BE2C (cell line): ENCODE results near the gene ANKDD1A.

Source experiments
- DNase-seq: peaks from one replicate; pipeline ENCODE4 v3.0.0-alpha.2; 2020
- H3K27me3 ChIP-seq: fragments of 250-450 bp; sonication (Bioruptor Pico); 2 replicates; pipeline ENCODE4 v1.5.1; 2020; ENCODE audit warnings: mild to moderate bottlenecking
- H3K36me3 ChIP-seq: fragments of 250-450 bp; sonication (Bioruptor Pico); 2 replicates; pipeline ENCODE4 v1.5.1; 2020; ENCODE audit warnings: mild to moderate bottlenecking
- H3K4me1 ChIP-seq: fragments of 250-450 bp; sonication (Bioruptor Pico); 2 replicates; pipeline ENCODE4 v1.5.1; 2020
- H3K4me3 ChIP-seq: 2 replicates; pipeline ENCODE4 v1.5.1; 2011; ENCODE audit warnings: low read depth, low read length
- H3K9me3 ChIP-seq: fragments of 250-450 bp; sonication (Bioruptor Pico); 2 replicates; pipeline ENCODE4 v1.5.1; 2020
- TF ChIP-seq, protein P1 (sequence below): IDR thresholded peaks from 2 replicates; pipeline ENCODE4 v1.5.1; 2012; ENCODE audit warnings: mild to moderate bottlenecking, low read depth, low read length

Gene ANKDD1A

DNA sequence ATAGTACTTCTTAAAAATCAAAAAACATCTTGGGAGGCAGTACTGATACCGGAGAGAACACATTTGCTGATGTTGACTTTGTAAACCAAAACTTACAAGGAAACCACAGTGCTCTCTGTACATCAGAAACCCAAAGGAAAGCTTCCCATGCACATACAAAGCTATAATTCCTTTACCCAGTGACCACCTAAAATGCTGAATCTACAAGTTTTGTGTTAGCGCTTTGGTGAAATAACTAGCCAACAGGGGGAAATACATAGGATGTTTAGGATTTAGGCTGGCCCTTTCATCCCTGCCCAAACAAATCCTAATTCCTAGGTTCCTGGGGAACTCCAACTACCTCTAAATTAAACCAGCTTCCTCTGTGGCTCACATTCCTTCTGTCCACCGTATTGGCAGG, 93.3 kb downstream of the ANKDD1A start:
- no peak overlapping the region for H3K4me3 ChIP-seq
- H3K27me3 ChIP-seq: no peaks in the 10 kb centered on the region
- no peaks in the 10 kb centered on the region for H3K9me3 ChIP-seq
- TF ChIP-seq, protein P1, sequence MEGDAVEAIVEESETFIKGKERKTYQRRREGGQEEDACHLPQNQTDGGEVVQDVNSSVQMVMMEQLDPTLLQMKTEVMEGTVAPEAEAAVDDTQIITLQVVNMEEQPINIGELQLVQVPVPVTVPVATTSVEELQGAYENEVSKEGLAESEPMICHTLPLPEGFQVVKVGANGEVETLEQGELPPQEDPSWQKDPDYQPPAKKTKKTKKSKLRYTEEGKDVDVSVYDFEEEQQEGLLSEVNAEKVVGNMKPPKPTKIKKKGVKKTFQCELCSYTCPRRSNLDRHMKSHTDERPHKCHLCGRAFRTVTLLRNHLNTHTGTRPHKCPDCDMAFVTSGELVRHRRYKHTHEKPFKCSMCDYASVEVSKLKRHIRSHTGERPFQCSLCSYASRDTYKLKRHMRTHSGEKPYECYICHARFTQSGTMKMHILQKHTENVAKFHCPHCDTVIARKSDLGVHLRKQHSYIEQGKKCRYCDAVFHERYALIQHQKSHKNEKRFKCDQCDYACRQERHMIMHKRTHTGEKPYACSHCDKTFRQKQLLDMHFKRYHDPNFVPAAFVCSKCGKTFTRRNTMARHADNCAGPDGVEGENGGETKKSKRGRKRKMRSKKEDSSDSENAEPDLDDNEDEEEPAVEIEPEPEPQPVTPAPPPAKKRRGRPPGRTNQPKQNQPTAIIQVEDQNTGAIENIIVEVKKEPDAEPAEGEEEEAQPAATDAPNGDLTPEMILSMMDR: no peak
- no peak for DNase-seq
- no peaks in the 10 kb centered on the region for H3K4me1 ChIP-seq
- peaks cover 14% of the 10 kb centered on the region for H3K36me3 ChIP-seq

DNA sequence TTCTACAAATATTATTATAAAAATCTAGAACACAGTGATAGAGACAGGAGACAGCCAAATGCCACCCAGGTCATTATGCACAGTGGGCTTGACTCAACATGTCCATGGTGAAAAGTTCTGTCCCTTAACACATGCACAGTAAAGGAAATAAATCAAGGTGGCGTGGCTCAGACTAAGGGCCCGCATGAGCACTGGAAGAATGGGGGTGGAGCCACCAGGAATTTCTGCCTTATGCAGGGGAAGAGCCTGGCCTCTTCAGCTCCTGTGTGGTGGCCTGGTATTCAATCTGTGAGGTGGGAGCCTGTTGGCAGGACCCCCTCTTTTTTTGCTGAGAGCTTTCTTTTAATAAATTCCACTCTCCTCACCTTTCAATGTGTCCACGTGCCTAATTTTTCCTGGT, 95.2 kb downstream of the ANKDD1A start:
- H3K27me3 ChIP-seq: no peaks in the 10 kb centered on the region
- no peaks in the 10 kb centered on the region for H3K4me1 ChIP-seq
- no peak for DNase-seq
- no peak overlapping the region for H3K4me3 ChIP-seq
- no peaks in the 10 kb centered on the region for H3K9me3 ChIP-seq
- peaks cover 17% of the 10 kb centered on the region for H3K36me3 ChIP-seq
- TF ChIP-seq, protein P1: no peak
